NOMO-1 (cell line): Measurements from ENCODE around the gene INPP5A.
"Not testable (repeated sequence)": the region's sequence is repeated elsewhere in the genome, so short reads cannot be mapped to it uniquely, and the experiment has no call there.

Source experiments
- DNase-seq, 2 experiments: peaks; one replicate each; lab custom pipeline; 2025; ENCODE audit not compliant: unreplicated experiment in 2 of 2; lab: John Stamatoyannopoulos, UW

The INPP5A gene

DNA sequence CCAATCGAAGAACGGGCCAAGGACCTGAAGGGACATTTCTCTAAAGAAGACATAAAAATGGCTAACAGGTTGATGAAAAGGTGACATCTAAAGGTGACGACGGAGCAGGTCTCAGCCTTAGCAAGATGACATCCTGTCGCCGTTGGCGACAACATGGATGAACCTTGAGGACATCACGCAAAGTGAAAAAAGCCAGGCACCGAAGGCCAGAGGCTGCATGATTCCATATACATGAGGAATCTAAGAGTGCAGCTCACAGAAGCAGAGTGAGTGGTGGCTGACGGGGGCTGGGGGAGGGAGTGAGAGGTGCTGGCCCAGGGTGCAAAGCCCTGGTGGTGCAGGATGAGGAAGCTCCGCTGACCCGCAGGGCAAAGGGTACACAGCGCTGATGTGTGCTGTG, 282.5 kb downstream of the INPP5A start:
- DNase-seq: no peak

DNA sequence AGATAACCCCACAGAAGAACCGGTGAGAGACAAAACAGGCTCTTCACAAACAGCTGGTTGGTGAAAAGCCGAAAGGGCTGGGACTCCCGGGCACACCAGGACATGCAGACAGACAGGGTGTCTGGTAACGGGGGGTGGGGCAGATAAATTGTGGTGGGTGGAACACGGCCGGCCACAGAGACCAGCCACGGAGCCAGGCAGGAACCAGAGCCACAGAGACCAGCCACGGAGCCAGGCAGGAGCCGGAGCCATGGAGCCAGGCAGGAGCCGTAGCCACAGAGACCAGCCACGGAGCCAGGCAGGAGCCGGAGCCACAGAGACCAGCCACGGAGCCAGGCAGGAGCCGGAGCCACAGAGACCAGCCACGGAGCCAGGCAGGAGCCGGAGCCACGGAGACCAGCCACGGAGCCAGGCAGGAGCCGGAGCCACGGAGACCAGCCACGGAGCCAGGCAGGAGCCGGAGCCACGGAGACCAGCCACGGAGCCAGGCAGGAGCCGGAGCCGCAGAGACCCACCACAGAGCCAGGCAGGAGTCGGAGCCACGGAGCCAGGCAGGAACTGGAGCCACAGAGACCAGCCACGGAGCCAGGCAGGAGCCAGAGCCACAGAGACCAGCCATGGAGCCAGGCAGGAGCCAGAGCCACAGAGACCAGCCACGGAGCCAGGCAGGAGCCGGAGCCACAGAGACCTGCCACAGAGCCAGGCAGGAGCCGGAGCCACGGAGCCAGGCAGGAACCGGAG, 288.4 kb downstream of the INPP5A start:
- DNase-seq: not testable (repeated sequence)

DNA sequence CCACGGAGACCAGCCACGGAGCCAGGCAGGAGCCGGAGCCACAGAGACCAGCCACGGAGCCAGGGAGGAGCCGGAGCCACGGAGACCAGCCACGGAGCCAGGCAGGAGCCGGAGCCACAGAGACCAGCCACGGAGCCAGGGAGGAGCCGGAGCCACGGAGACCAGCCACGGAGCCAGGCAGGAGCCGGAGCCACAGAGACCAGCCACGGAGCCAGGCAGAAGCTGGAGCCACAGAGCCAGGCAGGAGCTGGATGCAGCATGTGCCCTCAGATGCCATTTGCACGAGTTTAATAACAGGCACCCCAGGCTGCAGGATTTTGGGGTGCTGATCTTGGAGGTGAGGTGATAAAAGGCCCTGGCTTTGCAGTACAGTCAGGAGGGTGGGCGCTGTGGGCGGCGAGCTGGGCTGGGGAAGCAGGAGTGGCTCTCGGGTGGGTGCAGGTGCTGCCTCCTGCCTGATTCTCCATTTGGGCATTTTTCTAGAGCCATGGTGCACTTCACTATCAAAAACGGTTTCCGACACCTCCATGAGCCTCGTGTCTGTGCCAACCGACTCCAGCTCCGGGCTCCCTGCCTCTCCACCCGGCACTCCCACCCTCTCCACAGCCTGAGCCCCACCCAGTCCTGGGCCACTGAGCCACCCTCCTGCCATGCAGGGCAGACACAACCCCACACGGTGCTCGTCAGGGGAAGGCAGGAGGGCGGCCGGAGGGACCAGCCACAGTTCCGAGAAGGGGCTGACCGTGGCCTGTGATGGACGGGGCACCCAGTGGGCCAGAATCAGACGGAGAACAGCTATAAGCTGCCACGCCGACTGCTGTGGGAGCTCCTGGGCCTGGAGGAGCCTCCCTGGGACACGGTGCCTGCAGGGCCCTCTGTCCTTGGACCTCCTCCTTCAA, 289.2 kb downstream of the INPP5A start:
- no peak for DNase-seq

DNA sequence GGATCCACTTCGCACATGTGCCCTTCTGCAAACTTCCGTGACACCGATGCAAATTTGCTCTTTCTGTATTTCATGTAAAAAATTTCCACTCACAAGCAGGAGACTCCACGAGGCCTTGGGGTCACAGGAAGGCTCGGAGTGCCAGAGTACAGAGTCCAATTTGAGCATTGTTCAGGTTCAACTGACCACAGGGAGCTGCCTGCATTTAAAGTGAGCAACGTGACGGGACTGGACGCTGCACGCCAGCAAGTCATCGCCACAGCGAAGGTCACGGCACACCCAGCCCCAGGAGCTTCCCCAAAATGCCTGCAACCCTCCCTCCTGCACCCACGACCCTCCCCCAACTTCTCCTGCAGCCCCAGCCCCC, 289.8 kb downstream of the INPP5A start:
- DNase-seq: no peak

DNA sequence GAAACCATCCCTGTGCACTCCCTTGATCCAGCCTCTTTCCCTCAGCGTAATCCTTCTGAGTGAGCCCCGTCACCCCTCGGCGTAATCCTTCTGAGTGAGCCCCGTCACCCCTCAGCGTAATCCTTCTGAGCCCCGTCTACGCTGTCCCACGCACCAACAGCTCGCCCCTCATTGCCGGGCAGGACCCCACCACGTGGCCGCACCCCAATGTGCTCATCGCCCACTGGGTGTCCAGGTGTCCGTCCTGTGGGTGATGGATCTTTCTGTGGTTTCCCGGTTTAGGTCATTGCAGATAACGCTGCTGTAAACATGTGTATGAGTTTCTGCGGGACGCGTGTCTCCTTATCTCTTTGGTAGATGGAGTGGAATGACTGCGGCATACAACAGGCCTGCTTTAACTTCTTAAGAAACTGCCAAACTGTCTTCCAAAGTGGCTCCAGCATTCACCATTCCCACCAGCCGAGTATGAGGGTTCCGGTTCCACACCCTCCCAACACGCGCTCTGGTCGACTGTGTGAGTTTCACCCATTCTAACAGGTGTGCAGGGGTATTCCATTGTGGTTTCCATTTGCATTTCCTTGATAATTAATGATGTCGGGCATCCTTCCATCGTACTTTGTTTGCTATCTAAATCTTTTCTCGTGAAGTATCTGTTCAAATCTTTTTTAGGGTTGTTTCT, 290.4 kb downstream of the INPP5A start:
- no peak for DNase-seq

DNA sequence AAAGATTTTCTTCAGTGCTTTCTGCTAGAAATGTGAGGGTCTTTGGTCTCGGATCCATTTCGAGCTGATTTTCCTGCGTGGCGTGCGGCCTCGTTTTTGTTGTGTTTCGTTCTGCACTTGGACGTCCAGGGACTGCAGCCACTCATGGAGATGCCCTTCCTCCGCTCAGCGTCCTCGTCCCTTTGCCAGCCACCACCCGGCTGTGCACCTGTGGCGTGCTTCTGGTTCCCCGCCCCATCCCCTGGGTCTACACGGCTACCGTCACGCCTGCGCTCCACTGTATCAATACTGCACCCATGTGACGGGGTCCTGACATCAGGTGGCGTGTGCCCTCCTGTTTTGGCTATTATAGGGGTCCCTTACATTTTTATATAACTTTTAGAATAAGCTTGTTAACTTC, 291.1 kb downstream of the INPP5A start:
- no peak for DNase-seq

DNA sequence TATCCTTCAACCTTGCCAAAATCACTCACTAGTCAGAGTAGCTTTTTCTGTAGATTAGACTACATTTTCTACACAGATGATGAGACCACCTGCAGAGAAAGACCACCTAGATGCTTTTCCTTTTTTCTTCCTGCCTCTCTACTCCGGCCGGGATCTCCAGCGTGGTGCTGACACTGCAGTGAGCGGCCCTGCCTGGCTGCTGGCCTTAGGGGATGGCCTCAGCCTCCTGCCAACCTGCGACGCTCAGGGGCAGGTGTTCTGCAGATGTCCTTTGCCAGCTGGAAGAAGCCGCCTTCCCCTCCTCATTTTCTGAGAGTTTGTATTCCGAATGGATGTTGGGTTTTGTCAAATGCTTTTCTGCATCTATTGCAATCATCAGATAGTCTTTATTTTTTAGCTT, 291.8 kb downstream of the INPP5A start:
- DNase-seq: no peak

DNA sequence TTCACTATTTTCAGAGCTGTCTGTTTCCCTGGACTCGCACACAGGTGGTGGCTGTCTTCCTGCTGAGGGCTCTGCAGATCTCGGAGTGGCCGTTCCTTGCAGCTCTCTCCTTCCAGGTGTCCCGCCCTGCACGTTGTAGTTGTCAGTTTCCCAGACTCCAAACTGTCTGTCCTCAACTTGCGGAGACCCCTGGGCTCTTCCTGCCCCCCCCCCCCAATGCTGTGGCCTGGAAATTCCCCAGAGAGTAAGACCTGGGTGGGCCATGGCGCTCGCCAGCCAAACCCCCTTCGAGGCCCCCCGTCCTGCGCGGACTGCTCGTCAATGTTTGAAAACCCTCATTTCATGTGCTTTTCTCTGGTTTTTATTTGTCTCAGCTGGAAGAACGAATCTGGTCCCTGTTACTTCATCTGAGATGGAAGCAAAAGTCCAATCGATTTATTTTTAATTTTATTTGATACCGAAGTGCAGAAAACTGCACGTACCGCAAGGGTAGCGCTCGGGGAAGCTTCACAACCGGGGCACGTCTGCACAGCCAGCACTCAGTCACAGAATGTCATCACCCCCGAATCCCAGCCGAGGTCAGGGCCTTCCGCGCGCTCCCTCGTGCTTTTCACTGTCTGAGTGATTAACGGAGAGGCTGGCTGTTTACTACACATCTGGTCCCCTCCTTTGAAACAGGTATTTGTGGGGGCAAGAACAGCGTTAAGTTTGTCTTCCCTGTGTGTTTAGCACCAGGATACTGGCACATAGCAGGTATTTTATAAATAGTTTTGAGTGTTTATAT, 294.8 kb downstream of the INPP5A start:
- DNase-seq: no peak
